ENCODE results near the gene CNTD1. TPM values are rescaled to one million over a fixed set of nuclear protein-coding genes. Genes with fewer than 3 reads are reported as not detected.

Gene CNTD1
- total RNA-seq, 1 experiment from 2014 or later, result not detected

DNA sequence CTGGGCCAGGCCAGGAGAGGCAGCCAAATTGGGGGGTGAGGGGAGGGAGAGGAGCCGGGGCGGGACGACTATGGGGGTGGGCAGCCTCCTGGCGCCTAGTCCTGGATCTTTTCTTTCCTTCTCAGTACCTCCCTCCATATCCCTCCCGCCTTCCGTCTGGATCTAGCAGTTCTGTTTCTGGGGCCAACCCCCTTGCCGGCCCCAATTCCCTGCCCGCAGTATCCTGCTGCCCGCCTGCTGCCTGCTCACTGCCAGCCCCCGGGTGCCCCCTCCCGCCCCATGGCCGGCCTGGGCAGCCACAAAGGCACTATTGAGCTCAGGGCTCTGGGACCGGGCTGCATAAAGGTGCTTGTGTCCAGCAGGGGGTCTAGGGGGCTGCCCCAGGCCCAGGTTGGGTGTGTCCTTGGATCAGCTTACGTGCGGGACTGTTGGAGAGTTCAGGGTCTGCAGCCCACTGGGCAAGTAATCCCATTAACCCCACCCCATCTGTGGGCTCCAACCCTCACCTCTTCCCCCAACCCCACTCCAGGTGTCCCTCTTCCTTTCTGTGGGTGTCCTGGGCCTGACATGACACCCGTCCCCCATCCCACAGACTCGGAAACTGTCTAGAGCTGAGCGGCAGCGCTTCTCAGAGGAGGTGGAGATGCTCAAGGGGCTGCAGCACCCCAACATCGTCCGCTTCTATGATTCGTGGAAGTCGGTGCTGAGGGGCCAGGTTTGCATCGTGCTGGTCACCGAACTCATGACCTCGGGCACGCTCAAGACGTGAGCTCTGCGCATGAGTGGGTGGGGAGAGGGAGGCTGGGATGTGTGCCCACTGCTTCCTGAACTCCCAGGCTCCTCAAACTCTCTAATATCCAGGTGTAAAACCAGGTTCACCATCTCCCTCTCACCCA lies 16.2 kb upstream of the CNTD1 start:
- no peak overlapping the region for H3K27ac Mint-ChIP-seq
- H3K4me3 Mint-ChIP-seq, result no peak overlapping the region
- H3K36me3 Mint-ChIP-seq, result peaks cover 10% of the 10 kb centered on the region
- TF ChIP-seq, protein P1, sequence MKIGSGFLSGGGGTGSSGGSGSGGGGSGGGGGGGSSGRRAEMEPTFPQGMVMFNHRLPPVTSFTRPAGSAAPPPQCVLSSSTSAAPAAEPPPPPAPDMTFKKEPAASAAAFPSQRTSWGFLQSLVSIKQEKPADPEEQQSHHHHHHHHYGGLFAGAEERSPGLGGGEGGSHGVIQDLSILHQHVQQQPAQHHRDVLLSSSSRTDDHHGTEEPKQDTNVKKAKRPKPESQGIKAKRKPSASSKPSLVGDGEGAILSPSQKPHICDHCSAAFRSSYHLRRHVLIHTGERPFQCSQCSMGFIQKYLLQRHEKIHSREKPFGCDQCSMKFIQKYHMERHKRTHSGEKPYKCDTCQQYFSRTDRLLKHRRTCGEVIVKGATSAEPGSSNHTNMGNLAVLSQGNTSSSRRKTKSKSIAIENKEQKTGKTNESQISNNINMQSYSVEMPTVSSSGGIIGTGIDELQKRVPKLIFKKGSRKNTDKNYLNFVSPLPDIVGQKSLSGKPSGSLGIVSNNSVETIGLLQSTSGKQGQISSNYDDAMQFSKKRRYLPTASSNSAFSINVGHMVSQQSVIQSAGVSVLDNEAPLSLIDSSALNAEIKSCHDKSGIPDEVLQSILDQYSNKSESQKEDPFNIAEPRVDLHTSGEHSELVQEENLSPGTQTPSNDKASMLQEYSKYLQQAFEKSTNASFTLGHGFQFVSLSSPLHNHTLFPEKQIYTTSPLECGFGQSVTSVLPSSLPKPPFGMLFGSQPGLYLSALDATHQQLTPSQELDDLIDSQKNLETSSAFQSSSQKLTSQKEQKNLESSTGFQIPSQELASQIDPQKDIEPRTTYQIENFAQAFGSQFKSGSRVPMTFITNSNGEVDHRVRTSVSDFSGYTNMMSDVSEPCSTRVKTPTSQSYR (CRISPR knock-in tag; IDR thresholded peaks at IDR 0.05), result no peak
- TF ChIP-seq, protein P2, sequence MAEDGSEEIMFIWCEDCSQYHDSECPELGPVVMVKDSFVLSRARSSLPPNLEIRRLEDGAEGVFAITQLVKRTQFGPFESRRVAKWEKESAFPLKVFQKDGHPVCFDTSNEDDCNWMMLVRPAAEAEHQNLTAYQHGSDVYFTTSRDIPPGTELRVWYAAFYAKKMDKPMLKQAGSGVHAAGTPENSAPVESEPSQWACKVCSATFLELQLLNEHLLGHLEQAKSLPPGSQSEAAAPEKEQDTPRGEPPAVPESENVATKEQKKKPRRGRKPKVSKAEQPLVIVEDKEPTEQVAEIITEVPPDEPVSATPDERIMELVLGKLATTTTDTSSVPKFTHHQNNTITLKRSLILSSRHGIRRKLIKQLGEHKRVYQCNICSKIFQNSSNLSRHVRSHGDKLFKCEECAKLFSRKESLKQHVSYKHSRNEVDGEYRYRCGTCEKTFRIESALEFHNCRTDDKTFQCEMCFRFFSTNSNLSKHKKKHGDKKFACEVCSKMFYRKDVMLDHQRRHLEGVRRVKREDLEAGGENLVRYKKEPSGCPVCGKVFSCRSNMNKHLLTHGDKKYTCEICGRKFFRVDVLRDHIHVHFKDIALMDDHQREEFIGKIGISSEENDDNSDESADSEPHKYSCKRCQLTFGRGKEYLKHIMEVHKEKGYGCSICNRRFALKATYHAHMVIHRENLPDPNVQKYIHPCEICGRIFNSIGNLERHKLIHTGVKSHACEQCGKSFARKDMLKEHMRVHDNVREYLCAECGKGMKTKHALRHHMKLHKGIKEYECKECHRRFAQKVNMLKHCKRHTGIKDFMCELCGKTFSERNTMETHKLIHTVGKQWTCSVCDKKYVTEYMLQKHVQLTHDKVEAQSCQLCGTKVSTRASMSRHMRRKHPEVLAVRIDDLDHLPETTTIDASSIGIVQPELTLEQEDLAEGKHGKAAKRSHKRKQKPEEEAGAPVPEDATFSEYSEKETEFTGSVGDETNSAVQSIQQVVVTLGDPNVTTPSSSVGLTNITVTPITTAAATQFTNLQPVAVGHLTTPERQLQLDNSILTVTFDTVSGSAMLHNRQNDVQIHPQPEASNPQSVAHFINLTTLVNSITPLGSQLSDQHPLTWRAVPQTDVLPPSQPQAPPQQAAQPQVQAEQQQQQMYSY (CRISPR knock-in tag; IDR thresholded peaks at IDR 0.05), result no peak
- TF ChIP-seq ZNF232 (CRISPR knock-in tag; IDR thresholded peaks at IDR 0.05), result no peak
- no peak for TF ChIP-seq JUN (CRISPR knock-in tag; IDR thresholded peaks at IDR 0.05)
- TF ChIP-seq ATF1 (CRISPR knock-in tag; IDR thresholded peaks at IDR 0.05), result no peak
- TF ChIP-seq ZNF416 (CRISPR knock-in tag; IDR thresholded peaks at IDR 0.05), result no peak
- no peak for TF ChIP-seq NR1H2 (CRISPR knock-in tag; IDR thresholded peaks at IDR 0.05)
- TF ChIP-seq NFE2L1 (CRISPR knock-in tag; IDR thresholded peaks at IDR 0.05), result no peak
- TF ChIP-seq, protein P3, sequence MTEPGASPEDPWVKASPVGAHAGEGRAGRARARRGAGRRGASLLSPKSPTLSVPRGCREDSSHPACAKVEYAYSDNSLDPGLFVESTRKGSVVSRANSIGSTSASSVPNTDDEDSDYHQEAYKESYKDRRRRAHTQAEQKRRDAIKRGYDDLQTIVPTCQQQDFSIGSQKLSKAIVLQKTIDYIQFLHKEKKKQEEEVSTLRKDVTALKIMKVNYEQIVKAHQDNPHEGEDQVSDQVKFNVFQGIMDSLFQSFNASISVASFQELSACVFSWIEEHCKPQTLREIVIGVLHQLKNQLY (CRISPR knock-in tag; IDR thresholded peaks at IDR 0.05), result no peak
- TF ChIP-seq SMAD3 (CRISPR knock-in tag; IDR thresholded peaks at IDR 0.05; ENCODE audit: borderline replicate concordance), result no peak
- TF ChIP-seq, protein P4, sequence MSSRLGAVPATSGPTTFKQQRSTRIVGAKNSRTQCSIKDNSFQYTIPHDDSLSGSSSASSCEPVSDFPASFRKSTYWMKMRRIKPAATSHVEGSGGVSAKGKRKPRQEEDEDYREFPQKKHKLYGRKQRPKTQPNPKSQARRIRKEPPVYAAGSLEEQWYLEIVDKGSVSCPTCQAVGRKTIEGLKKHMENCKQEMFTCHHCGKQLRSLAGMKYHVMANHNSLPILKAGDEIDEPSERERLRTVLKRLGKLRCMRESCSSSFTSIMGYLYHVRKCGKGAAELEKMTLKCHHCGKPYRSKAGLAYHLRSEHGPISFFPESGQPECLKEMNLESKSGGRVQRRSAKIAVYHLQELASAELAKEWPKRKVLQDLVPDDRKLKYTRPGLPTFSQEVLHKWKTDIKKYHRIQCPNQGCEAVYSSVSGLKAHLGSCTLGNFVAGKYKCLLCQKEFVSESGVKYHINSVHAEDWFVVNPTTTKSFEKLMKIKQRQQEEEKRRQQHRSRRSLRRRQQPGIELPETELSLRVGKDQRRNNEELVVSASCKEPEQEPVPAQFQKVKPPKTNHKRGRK (CRISPR knock-in tag; IDR thresholded peaks at IDR 0.05; ENCODE audit: borderline replicate concordance), result no peak
- no peak for TF ChIP-seq CREM (CRISPR knock-in tag; IDR thresholded peaks at IDR 0.05)
- TF ChIP-seq, protein P5, sequence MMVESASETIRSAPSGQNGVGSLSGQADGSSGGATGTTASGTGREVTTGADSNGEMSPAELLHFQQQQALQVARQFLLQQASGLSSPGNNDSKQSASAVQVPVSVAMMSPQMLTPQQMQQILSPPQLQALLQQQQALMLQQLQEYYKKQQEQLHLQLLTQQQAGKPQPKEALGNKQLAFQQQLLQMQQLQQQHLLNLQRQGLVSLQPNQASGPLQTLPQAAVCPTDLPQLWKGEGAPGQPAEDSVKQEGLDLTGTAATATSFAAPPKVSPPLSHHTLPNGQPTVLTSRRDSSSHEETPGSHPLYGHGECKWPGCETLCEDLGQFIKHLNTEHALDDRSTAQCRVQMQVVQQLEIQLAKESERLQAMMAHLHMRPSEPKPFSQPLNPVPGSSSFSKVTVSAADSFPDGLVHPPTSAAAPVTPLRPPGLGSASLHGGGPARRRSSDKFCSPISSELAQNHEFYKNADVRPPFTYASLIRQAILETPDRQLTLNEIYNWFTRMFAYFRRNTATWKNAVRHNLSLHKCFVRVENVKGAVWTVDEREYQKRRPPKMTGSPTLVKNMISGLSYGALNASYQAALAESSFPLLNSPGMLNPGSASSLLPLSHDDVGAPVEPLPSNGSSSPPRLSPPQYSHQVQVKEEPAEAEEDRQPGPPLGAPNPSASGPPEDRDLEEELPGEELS (CRISPR knock-in tag; IDR thresholded peaks at IDR 0.05), result no peak
- H3K9me3 Mint-ChIP-seq, result no peaks in the 10 kb centered on the region
- ATAC-seq (no peak), DNase-seq (ENCODE audit: low spot score) (no peak)
- ChIA-PET CTCF (interaction anchor here (0.6 to 4.5 kb wide), 3 partner anchors 19 to 1209 kb away, joined by 3 to 39 read pairs (median 6); partner anchors contain the start of gene BECN1), POLR2A (no interaction called here)
- H3K4me1 Mint-ChIP-seq, result peaks cover 20% of the 10 kb centered on the region
- H3K27me3 Mint-ChIP-seq (ENCODE audit: low read depth), result peaks cover 50% of the 10 kb centered on the region

Measured in WTC11 (cell line).